NCI-H345 treated with DMSO at 0.1 percent for 48 hours (cell line): ENCODE results near the gene AGPAT3.

ENCODE experiments used
- DNase-seq: peaks from one replicate; lab custom pipeline; 2025; ENCODE audit not compliant: unreplicated experiment; lab: John Stamatoyannopoulos, UW

AGPAT3 gene

DNA sequence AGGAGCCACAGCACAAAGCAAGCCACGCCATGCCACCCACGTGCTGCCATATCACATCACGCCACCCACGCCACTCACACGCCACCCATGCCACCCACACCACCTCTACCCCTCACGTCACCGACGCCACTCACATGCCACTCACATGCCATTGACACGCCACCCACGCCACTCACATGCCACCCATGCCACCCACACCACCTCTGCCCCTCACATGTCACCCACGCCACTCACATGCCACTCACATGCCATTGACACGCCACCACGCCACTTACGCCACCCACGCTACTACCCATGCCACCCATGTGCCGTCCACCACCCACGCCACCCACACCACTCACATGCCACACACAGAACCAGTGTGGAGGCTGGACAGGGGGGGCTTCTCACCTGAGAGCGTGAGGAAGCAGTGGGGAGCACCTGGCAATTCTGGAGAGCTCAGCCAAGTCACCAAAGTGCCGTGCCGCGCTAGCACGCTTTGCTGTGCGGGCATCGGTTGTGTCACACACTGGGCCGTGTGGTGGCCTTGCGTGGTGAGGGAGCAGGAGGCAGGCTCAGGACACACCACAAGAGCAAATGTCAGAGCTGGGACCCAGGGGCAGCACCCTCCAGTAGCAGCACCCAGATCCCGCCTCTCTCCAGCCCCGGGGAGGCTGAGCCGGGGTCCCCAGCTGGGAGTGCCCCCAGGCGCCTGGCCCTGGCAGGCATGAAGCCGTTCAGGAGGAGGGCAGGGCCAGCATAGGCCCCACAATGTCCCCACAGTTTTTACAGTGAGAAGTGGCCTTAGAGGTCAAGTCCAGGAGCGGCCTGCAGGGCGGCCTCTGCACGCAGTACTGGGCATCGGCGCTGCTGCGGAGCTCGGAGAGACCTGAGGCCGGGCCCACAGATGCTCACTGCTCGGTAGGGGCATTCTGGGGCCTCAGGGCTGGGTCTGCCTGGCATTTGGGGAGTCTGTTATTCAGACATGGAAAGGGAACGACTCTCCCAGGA, 70.0 kb downstream of the AGPAT3 start:
- DNase-seq: no peak

GRCh38 chr21:43935711-43936110, 70.7 kb downstream of the AGPAT3 start:
- no peak for DNase-seq

DNA sequence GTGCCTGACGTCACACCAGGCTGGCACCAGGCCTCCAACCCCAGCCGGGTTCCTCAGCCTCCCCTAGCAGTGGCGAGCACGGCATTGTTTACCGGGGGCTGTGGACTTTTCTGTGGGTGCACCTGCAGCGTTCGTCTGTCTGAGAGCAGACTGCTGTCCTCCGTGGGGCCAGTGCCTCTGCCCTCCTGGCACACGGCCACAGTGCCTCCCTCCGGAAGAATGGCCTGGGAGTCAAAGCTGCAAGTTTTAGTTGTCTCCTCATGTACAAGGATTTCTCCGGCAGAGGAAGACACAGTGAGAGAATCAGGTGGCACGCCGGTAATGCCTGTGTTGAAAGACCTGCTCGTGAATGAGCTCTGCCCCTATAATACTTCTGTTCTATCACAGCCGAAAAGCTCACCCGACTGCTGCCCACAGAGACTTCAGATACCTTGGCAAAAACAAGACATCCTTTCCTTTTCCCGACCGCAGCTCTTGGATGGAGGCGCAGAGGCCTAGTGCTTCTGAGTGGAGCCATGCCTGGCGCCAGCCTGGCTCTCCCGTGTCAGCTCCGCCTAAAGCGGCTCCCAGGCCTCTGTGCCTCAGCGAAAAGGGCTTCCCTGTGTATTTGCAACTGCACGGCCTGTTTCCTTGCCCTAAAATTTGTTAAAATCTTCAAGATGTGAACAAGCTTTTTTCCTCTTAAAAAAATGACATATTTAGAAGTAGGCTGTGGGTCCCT, 71.4 kb downstream of the AGPAT3 start:
- no peak for DNase-seq

GRCh38 chr21:43937051-43937832, 72.2 kb downstream of the AGPAT3 start:
- no peak for DNase-seq

- DNase-seq: no peak
Measured at GRCh38 chr21:43937891-43938309, 72.9 kb downstream of the AGPAT3 start.

GRCh38 chr21:43938751-43939442, 73.9 kb downstream of the AGPAT3 start:
- no peak for DNase-seq

GRCh38 chr21:43939443-43940328, 74.7 kb downstream of the AGPAT3 start:
- no peak for DNase-seq

DNA sequence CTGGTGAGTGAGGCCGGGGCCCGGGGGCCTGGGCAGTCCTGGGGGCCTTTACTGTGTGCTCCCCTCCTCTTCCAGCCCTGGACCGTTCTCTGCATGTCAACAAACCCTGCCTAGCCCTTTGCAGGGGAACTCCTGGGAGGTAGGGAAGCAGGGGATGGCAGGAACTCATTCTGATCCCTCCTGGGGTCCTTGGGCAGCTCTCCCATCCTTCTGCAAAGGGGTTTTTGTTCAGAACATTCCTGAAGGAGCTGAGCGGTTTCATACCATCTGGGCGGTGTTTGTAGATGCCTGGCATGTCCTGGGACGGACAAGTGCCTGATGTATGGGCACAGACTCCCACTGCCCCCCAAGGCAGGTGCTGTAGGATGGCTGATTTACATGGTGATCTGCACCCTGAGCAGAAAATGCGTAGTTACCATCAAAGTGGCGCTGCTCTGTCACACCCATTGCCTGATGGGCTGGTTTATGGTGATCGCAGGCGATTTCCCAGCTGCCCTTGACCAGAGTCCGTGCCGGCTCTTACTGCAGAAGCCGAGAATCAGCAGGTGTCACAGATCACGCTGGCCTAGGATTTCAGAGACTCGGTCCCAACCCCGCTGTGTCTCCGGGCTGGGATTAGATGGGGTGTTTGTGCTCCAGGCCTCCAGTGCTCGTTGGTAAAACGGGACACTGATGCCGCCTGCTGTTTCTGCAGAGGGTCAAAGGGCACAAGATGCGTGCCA, 75.5 kb downstream of the AGPAT3 start:
- DNase-seq: no peak

GRCh38 chr21:43942201-43942600, 77.2 kb downstream of the AGPAT3 start:
- DNase-seq: no peak

GRCh38 chr21:43942621-43943020, 77.6 kb downstream of the AGPAT3 start:
- no peak for DNase-seq

GRCh38 chr21:43943512-43944077, 78.6 kb downstream of the AGPAT3 start:
- no peak for DNase-seq

GRCh38 chr21:43944078-43944633, 79.1 kb downstream of the AGPAT3 start:
- no peak for DNase-seq

- no peak for DNase-seq
Measured at GRCh38 chr21:43944757-43945156, 79.7 kb downstream of the AGPAT3 start.

- no peak for DNase-seq
Measured at GRCh38 chr21:43948740-43949498, 83.9 kb downstream of the AGPAT3 start.

GRCh38 chr21:43949499-43950208, 84.6 kb downstream of the AGPAT3 start:
- DNase-seq: no peak

GRCh38 chr21:43950481-43950880, 85.5 kb downstream of the AGPAT3 start:
- DNase-seq: no peak

GRCh38 chr21:43950936-43951335, 85.9 kb downstream of the AGPAT3 start:
- no peak for DNase-seq
